K562 (cell line): ENCODE results near the gene OPRM1. TPM values are rescaled to one million over a fixed set of nuclear protein-coding genes. Genes with fewer than 3 reads are reported as not detected.

Experiments used
- ATAC-seq: fragments of 200-7000 bp; cut with Tn5 transposase; 3 replicates; pipeline ENCODE4 v1.9.1; 2020; ENCODE audit warnings: moderate library complexity
- BruUV-seq: library from RNA; stranded (reverse); fragments of 400-500 nt; replicated peaks from 2 replicates; lab custom pipeline; 2021; lab: Mats Ljungman, UMichigan
- CTCF ChIA-PET: fragments of 300-600 bp; formaldehyde crosslinking; extraction: SDS; loops from one replicate; lab custom pipeline; 2021; ENCODE audit warnings: low intra/inter-chr PET ratio; lab: Yijun Ruan, JAX
- POLR2A ChIA-PET: fragments of 300-600, 350-650 bp; sonication (Branson Sonifier 250); formaldehyde crosslinking; extraction: SDS; loops from one replicate; lab custom pipeline; 2021; ENCODE audit warnings: antibody characterized with exemption, inconsistent platforms; lab: Yijun Ruan, JAX
- DNase-seq, 4 experiments: peaks; one replicate each; pipeline versions ENCODE4 v3.0.0 to v3.0.0-alpha.2; 2011 to 2018; ENCODE audit warnings: low spot score in 3 of 4, mixed read lengths in 3 of 4; ENCODE audit errors: extremely low read depth in 1 of 4
- FAIRE-seq: peaks from 2 replicates; lab custom pipeline; 2011; peaks lifted over from hg19 to GRCh38; lab: Jason Lieb, UNC
- H2AFZ ChIP-seq: 2 replicates; pipeline ENCODE4 v1.6.0; 2011; ENCODE audit warnings: low read depth, low read length, control low read depth, inconsistent platforms
- H3K27ac ChIP-seq: fragments of 200-600 bp; 3 replicates; pipeline ENCODE4 v1.8.0; 2011; ENCODE audit warnings: low read depth, mild to moderate bottlenecking, control low read depth, inconsistent platforms, low read length, moderate library complexity, mixed read lengths; ENCODE audit errors: extremely low read depth
- H3K27me3 ChIP-seq, 2 experiments: fragments of 300-600 bp in 1 of 2; 2 replicates in 1 of 2; 3 replicates in 1 of 2; pipeline versions ENCODE4 v1.6.0 to v1.8.0; 2011; ENCODE audit warnings: inconsistent platforms in 2 of 2, low read length in 2 of 2, mild to moderate bottlenecking in 1 of 2, mixed read lengths in 1 of 2, moderate library complexity in 1 of 2; ENCODE audit not compliant: control insufficient read depth in 2 of 2, insufficient read depth in 2 of 2
- H3K36me3 ChIP-seq: fragments of 300-600 bp; 3 replicates; pipeline ENCODE4 v1.8.0; 2011; ENCODE audit warnings: mild to moderate bottlenecking, low read length, inconsistent platforms; ENCODE audit not compliant: control insufficient read depth, insufficient read depth
- H3K4me1 ChIP-seq, 2 experiments: fragments of 200-600 bp in 1 of 2; replicated peaks in 1 of 2; 2 replicates in 1 of 2; 3 replicates in 1 of 2; pipeline versions ENCODE4 v1.5.1 to v1.8.0; 2011; ENCODE audit warnings: inconsistent platforms in 2 of 2, low read length in 2 of 2, mild to moderate bottlenecking in 1 of 2, mixed read lengths in 1 of 2, moderate library complexity in 1 of 2; ENCODE audit not compliant: control insufficient read depth in 2 of 2, insufficient read depth in 2 of 2
- H3K4me2 ChIP-seq: 2 replicates; pipeline ENCODE4 v1.6.1; 2011; ENCODE audit warnings: low read length, control low read depth, inconsistent platforms, mixed read lengths; ENCODE audit not compliant: insufficient read depth
- H3K4me3 ChIP-seq: fragments of 200-600 bp; sonication (generic), shearing (Covaris generic); 2 replicates; pipeline ENCODE4 v1.5.1; 2016; ENCODE audit warnings: control low read depth, inconsistent platforms
- H3K79me2 ChIP-seq: fragments of 200-600 bp; 3 replicates; pipeline ENCODE4 v1.8.0; 2011; ENCODE audit warnings: low read length, inconsistent platforms; ENCODE audit not compliant: control insufficient read depth, insufficient read depth
- H3K9ac ChIP-seq, 2 experiments: 2 replicates each; pipeline versions ENCODE4 v1.6.0 to v1.6.1; 2011; ENCODE audit warnings: low read depth in 2 of 2, low read length in 2 of 2, control low read depth in 1 of 2, inconsistent platforms in 1 of 2, mild to moderate bottlenecking in 1 of 2, mixed read lengths in 1 of 2; ENCODE audit not compliant: insufficient read depth in 1 of 2
- H3K9me1 ChIP-seq: one replicate; pipeline ENCODE4 v1.6.0; 2011; ENCODE audit warnings: inconsistent platforms, mild to moderate bottlenecking, low read length, moderate library complexity; ENCODE audit not compliant: control insufficient read depth, insufficient read depth
- H3K9me3 ChIP-seq: replicated peaks from 2 replicates; pipeline ENCODE4 v1.5.1; 2011; ENCODE audit warnings: low read depth, low read length, inconsistent platforms; ENCODE audit not compliant: control insufficient read depth, insufficient read depth
- H4K20me1 ChIP-seq: replicated peaks from 2 replicates; pipeline ENCODE4 v1.6.1; 2011; ENCODE audit warnings: low read length, inconsistent platforms, mixed read lengths; ENCODE audit not compliant: control insufficient read depth, insufficient read depth
- CSDE1 ChIP-seq, 2 experiments: fragments of 450-650 bp; IDR thresholded peaks; 2 replicates each; pipeline ENCODE4 v1.6.1; 2016; ENCODE audit warnings: mild to moderate bottlenecking in 1 of 2
- FOXK2 ChIP-seq, 2 experiments: fragments of 450-650 bp; IDR thresholded peaks in 1 of 2; conservative IDR thresholded peaks in 1 of 2; 2 replicates each; pipeline ENCODE4 v1.6.1; 2016; ENCODE audit warnings: low read depth in 2 of 2, mild to moderate bottlenecking in 1 of 2
- GATAD2A ChIP-seq: fragments of 450-650 bp; IDR thresholded peaks from 2 replicates; pipeline ENCODE4 v1.6.1; 2017
- MAFG ChIP-seq: fragments of 450-650 bp; conservative IDR thresholded peaks from 2 replicates; pipeline ENCODE4 v1.6.1; 2016; ENCODE audit warnings: missing genetic modification characterization, missing compliant biosample characterization
- MYBL2 ChIP-seq, 2 experiments: fragments of 450-650 bp in 1 of 2; sonication (generic) in 1 of 2; formaldehyde crosslinking in 1 of 2; IDR thresholded peaks; 2 replicates each; pipeline versions ENCODE4 v1.6.1 to v1.8.1; 2017 to 2022; ENCODE audit warnings: borderline replicate concordance in 1 of 2, inconsistent platforms in 1 of 2, low read depth in 1 of 2, mild to moderate bottlenecking in 1 of 2, missing genetic modification reagents in 1 of 2, moderate library complexity in 1 of 2
- NR2F6 ChIP-seq: fragments of 450-650 bp; formaldehyde crosslinking; IDR thresholded peaks from 2 replicates; pipeline ENCODE4 v1.4.0; 2020; ENCODE audit warnings: mild to moderate bottlenecking
- PRMT5 ChIP-seq: sonication (generic); formaldehyde crosslinking; IDR thresholded peaks from 2 replicates; pipeline ENCODE4 v1.5.0; 2020; ENCODE audit warnings: missing genetic modification reagents
- ZBTB8A ChIP-seq: fragments of 450-650 bp; IDR thresholded peaks from 2 replicates; pipeline ENCODE4 v1.6.1; 2018; ENCODE audit warnings: mild to moderate bottlenecking, moderate library complexity; ENCODE audit not compliant: partially characterized antibody
- ZBTB9 ChIP-seq: fragments of 450-650 bp; formaldehyde crosslinking; IDR thresholded peaks from 2 replicates; pipeline ENCODE4 v1.4.0; 2020; ENCODE audit warnings: mild to moderate bottlenecking, moderate library complexity
- ZKSCAN1 ChIP-seq: fragments of 150-350 bp; IDR thresholded peaks from 2 replicates; pipeline ENCODE4 v1.6.1; 2016; ENCODE audit warnings: low read depth, low read length
- WGBS: fragments of 100-300 bp; shearing (Covaris generic); methylation state at CpG from one replicate; pipeline ENCODE4 v1.1.6; 2016; ENCODE audit warnings: low coverage, mixed read lengths; ENCODE audit not compliant: insufficient coverage; ENCODE audit errors: missing lambda C conversion rate; 5-methylcytosine and 5-hydroxymethylcytosine counted together
- in situ Hi-C: fragments of 300-500 bp; cut with MboI; formaldehyde crosslinking; loops from 4 replicates; pipeline ENCODE4 v1.15.0; 2018; ENCODE audit warnings: inconsistent platforms, mixed read lengths
- intact Hi-C: fragments of 100-400 bp; cut with micrococcal nuclease; formaldehyde crosslinking; loops from 2 replicates; pipeline ENCODE4 v1.14.2; 2022
- polyA plus RNA-seq, 8 experiments: library from polyadenylated mRNA; depleted of rRNA in 4 of 8; stranded (reverse) in 5 of 8; unstranded in 3 of 8; fragments of >200 nt; fragmentation: Nextera tagmentation in 2 of 8; fragmentation: Illumina TruSeq in 1 of 8; extraction: Ambion mirVana in 2 of 8; extraction: Trizol in 1 of 8; gene quantifications; 2 replicates each; pipeline versions ENCODE4 v1.2.1 to v1.2.3, GENCODE V29; 2011 to 2014; ENCODE audit warnings: inconsistent platforms in 1 of 8, missing spikeins in 1 of 8
- total RNA-seq, 7 experiments: library from RNA; depleted of rRNA in 6 of 7; stranded (reverse); fragments of >200 nt in 6 of 7; fragmentation: Illumina TruSeq in 2 of 7; extraction: Trizol in 2 of 7; gene quantifications; 2 replicates each; pipeline versions ENCODE4 v1.2.1 to v1.2.3, GENCODE V29; 2011 to 2021; ENCODE audit warnings: low replicate concordance in 1 of 7

OPRM1 gene
- total and polyA plus RNA-seq, 9 of the 15 experiments (the other 6 are each of a cell fraction or from before 2014, with no cell fraction given) = not detected

GRCh38 chr6:154096834-154097233, 57.8 kb downstream of the OPRM1 start:
- H4K20me1 ChIP-seq = no peaks in the 10 kb centered on the region
- intact Hi-C loops = no loop called here
- H3K4me2 ChIP-seq = no peak overlapping the region
- WGBS = 1% methylated on average over 3 of the region's 3 CpGs
- no peaks in the 10 kb centered on the region for H3K79me2 ChIP-seq
- ChIA-PET POLR2A (no interaction called here), CTCF (no interaction called here)
- no peaks in the 10 kb centered on the region for H3K4me1 ChIP-seq
- H3K27ac ChIP-seq = no peak overlapping the region
- H3K4me3 ChIP-seq = no peak overlapping the region
- no peak overlapping the region for H3K9ac ChIP-seq
- FAIRE-seq (no peak), ATAC-seq (no peak), DNase-seq (no peak)
- no peaks in the 10 kb centered on the region for H3K27me3 ChIP-seq
- in situ Hi-C loops = no loop called here
- no peaks in the 10 kb centered on the region; the same call in none of the 2 replicates for H3K9me3 ChIP-seq
- H2AFZ ChIP-seq = no peak overlapping the region
- no TSS peak for BruUV-seq
- no peaks in the 10 kb centered on the region for H3K9me1 ChIP-seq
- TF ChIP-seq CSDE1 (IDR thresholded peaks at IDR 0.05) = no peak
- TF ChIP-seq NR2F6 = no peak
- no peak for TF ChIP-seq ZBTB9 (CRISPR knock-in tag)
- TF ChIP-seq PRMT5 (CRISPR knock-in tag) = no peak
- TF ChIP-seq ZBTB8A = no peak
- no peak for TF ChIP-seq MAFG (tag)
- no peak for TF ChIP-seq ZKSCAN1
- no peak for TF ChIP-seq MYBL2 (IDR thresholded peaks at IDR 0.05; ENCODE audit: low read depth)
- TF ChIP-seq MYBL2 (CRISPR knock-in tag; IDR thresholded peaks at IDR 0.05; ENCODE audit: borderline replicate concordance) = no peak
- TF ChIP-seq GATAD2A = no peak
- no peak for TF ChIP-seq FOXK2 (conservative IDR thresholded peaks at IDR 0.05 in 1 of 2, IDR thresholded peaks at IDR 0.05 in 1 of 2; ENCODE audit: low read depth in 2 of 2)
- no peaks in the 10 kb centered on the region for H3K36me3 ChIP-seq
